GM19468 (cell line): Measurements from ENCODE around the gene KCNH1.

Experiments
- ATAC-seq: cut with Tn5 transposase; IDR thresholded peaks from one replicate; pipeline ENCODE4 v1.9.1; 2021; ENCODE audit warnings: mild to moderate bottlenecking, moderate library complexity, moderate number of reproducible peaks; ENCODE audit not compliant: unreplicated experiment; ENCODE audit errors: extremely low read depth

The KCNH1 gene, protein sequence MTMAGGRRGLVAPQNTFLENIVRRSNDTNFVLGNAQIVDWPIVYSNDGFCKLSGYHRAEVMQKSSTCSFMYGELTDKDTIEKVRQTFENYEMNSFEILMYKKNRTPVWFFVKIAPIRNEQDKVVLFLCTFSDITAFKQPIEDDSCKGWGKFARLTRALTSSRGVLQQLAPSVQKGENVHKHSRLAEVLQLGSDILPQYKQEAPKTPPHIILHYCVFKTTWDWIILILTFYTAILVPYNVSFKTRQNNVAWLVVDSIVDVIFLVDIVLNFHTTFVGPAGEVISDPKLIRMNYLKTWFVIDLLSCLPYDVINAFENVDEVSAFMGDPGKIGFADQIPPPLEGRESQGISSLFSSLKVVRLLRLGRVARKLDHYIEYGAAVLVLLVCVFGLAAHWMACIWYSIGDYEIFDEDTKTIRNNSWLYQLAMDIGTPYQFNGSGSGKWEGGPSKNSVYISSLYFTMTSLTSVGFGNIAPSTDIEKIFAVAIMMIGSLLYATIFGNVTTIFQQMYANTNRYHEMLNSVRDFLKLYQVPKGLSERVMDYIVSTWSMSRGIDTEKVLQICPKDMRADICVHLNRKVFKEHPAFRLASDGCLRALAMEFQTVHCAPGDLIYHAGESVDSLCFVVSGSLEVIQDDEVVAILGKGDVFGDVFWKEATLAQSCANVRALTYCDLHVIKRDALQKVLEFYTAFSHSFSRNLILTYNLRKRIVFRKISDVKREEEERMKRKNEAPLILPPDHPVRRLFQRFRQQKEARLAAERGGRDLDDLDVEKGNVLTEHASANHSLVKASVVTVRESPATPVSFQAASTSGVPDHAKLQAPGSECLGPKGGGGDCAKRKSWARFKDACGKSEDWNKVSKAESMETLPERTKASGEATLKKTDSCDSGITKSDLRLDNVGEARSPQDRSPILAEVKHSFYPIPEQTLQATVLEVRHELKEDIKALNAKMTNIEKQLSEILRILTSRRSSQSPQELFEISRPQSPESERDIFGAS

GRCh38 chr1:211133836-211134669 lies at the start of gene KCNH1:
TSS of gene KCNH1 (minus strand) at chr1:211134148. CDS start at chr1:211133945, 203 bp downstream.
- ATAC-seq, result peak; percentile 89

- no peak for ATAC-seq
These were observed 48.8 kb upstream of the KCNH1 start for GRCh38 chr1:211182746-211183145.

- no peak for ATAC-seq
These were observed 40.4 kb upstream of the KCNH1 start for GRCh38 chr1:211174375-211174774.

DNA sequence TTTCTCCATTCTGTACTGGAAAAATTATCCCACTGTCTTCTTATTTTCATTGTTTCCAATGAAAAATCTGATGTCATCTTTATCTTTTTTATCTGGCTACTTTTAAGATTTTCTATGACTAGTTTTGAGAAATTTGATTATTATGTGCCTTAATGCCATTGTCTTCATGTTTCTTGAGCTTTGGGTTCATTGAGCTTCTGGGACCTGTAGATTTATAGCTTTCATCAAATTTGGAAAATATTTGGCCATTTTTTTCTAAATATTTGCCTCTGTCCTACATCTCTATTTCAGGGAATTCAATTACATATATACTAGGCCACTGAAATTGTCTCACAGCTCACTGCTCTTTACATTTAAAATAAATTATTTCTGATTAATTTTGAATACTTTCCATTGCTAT lies 38.7 kb upstream of the KCNH1 start:
- no peak for ATAC-seq

- no peak for ATAC-seq
These were observed 35.4 kb upstream of the KCNH1 start for GRCh38 chr1:211169353-211169752.

- ATAC-seq, result no peak
These were observed 24.9 kb upstream of the KCNH1 start for GRCh38 chr1:211158866-211159265.

DNA sequence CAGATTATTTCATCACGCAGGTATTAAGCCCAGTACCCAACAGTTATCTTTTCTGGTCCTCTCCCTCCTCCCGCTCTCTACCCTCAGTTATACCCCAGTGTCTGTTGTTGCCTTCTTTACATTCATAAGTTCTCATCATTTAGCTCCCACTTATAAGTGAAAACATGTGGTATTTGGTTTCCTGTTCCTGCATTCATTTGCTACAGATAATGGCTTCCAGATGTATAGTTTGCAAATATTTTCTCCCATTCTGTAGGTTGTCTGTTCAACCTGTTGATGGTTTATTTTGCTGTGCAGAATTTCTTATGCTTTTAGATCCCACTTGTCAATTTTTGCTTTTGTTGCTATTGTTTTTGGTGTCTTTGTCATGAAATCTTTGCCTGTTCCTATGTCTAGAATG lies 21.1 kb upstream of the KCNH1 start:
- ATAC-seq, result no peak

DNA sequence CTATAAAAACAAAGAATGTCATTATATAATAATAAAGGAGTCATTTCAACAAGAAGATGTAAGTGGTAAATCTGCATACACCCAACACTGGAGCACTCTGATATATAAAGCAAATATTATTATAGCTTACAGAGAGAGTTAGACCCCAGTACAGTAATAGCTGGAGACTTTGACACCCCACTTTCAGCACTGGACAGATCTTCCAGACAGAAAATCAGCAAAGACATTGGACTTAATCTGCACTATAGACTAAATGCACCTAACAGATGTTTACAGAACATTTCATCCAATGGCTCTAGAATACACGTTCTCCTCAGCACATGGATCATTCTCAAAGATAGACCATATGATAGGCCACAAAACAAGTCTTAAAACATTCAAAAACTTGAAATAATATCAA lies 20.0 kb upstream of the KCNH1 start:
- no peak for ATAC-seq

DNA sequence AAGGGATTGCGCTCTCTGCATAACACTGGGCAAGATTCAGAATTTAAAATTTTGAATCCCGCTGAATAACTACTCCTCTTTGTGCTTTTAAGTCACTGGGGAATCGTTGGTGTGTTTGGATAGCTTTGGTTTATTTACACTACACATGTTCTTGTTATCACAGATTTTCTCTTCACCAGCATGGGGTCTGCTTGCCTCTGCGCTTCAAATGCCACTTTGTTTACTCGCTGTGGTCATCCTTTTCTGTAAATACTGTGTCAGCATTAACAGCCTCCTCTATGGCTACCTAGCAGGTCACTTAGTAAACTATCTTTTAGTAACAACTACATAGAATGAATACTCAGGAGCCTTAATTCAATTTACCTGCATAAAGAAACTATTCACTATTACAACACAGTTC lies 14.4 kb upstream of the KCNH1 start:
- no peak for ATAC-seq

- no peak for ATAC-seq
These were observed 12.0 kb upstream of the KCNH1 start for GRCh38 chr1:211145944-211146343.

DNA sequence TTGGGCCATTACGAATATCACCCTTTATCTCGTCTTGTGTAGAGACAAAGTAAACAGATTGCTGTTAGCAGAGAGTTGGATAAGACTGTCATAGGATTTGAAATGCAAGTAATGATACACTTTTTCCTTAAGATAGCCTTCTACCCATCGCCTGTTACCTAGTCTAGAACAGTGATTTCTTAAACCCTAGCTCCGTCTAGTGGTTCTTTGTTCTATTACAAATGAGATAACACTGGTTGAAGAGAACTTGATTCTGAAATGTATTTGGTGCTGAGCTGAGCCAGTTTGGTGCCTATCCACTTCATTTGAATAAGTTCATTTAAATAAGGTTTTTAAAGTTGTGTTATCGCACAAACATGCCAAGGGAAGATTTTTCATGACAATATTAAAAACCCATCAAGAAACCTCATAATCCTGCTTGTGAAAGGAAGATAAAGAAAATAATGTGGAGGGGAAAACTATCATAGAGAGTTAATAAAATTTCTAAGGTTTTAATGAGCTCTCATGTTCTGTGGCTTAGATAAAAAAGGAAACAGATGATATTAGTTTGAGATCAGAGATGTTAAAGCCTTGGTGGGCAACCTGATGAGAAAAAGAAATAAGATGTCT lies 1.5 kb upstream of the KCNH1 start:
- no peak for ATAC-seq

DNA sequence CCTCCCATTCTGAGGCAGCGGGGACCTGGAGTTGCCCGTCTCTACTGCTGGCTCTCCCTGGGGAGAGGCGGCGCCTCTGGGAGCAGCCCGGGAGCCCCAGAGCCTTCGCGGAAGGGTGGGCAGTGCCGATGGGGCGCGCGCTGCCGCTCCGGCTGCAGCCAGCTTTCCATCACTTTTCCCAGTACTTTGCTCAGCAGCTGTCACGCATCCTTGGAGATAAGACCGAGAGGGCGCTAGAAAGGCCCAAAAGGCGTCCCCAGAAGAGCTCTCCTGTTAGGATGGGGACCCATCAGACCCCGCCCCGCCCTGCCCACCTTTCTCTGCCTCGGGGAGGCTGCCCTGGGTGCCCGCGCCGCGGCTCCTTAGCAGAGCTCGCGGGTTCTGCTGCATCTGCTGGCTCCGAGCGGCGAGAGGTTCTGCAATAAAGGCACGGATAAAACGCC lies 534 bp downstream of the KCNH1 start:
- ATAC-seq, result no peak

- ATAC-seq, result no peak
These were observed 1.1 kb downstream of the KCNH1 start for GRCh38 chr1:211132721-211133392.

DNA sequence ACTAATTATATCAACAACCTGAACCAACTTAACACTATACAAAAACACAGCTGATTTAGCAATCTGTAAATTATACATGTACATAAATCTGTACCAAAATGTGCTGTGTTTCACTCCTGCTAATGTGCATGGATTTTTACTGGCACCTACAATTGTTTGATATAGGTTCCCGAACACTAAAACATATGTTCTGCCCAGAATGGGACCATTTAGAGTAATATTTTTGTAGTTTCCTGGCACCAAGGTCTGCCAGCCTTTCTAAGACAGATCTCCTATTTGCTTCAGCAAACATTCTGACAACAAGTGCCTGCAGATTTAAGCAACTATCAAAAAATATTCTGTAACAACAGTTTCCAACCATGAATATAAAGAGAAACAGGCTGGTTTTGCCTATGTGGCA lies 4.2 kb downstream of the KCNH1 start:
- ATAC-seq, result no peak

DNA sequence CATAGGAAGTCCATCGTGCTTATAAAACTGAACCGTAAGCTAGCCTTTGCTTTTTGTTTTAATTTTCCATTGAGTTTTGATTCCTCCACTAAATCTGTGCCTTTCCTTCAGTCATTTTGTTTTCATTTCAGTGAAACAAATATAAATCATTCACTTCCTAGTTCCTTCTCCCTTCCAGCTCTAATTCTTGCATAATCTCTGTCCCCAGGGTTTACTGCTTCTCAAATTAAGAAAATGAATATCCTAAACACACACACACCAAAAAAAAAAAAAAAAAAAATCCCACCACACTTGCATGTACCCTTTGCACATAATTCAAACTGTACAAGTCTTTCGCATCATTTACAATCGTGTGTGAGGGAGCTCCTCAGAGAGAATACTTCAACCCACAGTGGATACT lies 6.8 kb downstream of the KCNH1 start:
- ATAC-seq, result no peak

- no peak for ATAC-seq
These were observed 7.3 kb downstream of the KCNH1 start for GRCh38 chr1:211126622-211127021.

DNA sequence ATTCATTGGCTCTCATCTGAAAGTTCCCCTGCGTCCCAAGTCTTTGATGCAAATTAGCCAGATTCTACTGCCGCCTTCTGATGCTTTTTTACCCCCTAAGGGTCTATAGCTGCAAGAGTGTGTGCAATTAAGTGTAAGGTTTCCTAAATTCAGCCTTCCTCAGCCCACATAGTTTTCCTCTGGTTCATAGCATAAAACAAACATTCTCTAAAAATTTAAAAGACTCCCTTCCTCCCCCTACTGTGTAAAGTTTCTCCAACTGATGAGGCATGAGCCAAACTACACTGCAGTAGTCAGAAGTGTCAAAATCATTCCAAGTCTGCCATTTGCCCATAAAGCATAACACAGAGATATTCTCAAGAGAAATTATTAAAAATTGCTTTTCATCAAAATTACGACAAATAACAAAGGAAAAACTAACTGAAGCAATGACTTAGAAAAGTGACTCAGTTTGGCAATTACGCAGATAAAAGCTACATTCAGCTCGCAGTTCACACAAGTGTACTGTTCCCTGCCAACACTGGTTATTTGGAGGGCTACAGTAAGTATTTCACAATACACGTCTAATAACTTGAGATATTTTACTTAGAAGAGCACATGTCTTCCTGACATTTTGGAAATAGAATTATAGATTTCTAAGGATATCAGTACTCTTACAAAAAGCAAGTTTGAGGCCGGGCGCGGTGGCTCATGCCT lies 15.4 kb downstream of the KCNH1 start:
- ATAC-seq, result no peak

GRCh38 chr1:211114446-211114845 lies 19.5 kb downstream of the KCNH1 start:
- no peak for ATAC-seq

GRCh38 chr1:211113566-211113965 lies 20.4 kb downstream of the KCNH1 start:
- no peak for ATAC-seq
